ENCODE measurements around the gene MVB12B. TPM values are rescaled to one million over a fixed set of nuclear protein-coding genes. Genes with fewer than 3 reads are reported as not detected.
A peak's percentile ranks its signal among the peaks of the same experiment; 100 is the strongest.

The MVB12B gene
- total and polyA plus RNA-seq, 8 donors, result 19.9 to 25.3 (median 22.8) TPM

GRCh38 chr9:126463426-126463825 lies 136.8 kb downstream of the MVB12B start:
- ATAC-seq (no peak), DNase-seq (no peak)
- no peak overlapping the region for H3K27ac ChIP-seq
- H3K4me1 ChIP-seq, result peaks cover 0 to 11% of the 10 kb centered on the region in 2 donors
- peaks cover 0 to 9% of the 10 kb centered on the region in 2 donors for H3K36me3 ChIP-seq
- no peak overlapping the region for H3K4me3 ChIP-seq
- H3K9me3 ChIP-seq, result no peaks in the 10 kb centered on the region
- H3K27me3 ChIP-seq, result no peaks in the 10 kb centered on the region
- intact Hi-C loops (cut with DNase I), result no loop called here
- TF ChIP-seq, protein P1, sequence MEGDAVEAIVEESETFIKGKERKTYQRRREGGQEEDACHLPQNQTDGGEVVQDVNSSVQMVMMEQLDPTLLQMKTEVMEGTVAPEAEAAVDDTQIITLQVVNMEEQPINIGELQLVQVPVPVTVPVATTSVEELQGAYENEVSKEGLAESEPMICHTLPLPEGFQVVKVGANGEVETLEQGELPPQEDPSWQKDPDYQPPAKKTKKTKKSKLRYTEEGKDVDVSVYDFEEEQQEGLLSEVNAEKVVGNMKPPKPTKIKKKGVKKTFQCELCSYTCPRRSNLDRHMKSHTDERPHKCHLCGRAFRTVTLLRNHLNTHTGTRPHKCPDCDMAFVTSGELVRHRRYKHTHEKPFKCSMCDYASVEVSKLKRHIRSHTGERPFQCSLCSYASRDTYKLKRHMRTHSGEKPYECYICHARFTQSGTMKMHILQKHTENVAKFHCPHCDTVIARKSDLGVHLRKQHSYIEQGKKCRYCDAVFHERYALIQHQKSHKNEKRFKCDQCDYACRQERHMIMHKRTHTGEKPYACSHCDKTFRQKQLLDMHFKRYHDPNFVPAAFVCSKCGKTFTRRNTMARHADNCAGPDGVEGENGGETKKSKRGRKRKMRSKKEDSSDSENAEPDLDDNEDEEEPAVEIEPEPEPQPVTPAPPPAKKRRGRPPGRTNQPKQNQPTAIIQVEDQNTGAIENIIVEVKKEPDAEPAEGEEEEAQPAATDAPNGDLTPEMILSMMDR (IDR thresholded peaks at IDR 0.05), result no peak

DNA sequence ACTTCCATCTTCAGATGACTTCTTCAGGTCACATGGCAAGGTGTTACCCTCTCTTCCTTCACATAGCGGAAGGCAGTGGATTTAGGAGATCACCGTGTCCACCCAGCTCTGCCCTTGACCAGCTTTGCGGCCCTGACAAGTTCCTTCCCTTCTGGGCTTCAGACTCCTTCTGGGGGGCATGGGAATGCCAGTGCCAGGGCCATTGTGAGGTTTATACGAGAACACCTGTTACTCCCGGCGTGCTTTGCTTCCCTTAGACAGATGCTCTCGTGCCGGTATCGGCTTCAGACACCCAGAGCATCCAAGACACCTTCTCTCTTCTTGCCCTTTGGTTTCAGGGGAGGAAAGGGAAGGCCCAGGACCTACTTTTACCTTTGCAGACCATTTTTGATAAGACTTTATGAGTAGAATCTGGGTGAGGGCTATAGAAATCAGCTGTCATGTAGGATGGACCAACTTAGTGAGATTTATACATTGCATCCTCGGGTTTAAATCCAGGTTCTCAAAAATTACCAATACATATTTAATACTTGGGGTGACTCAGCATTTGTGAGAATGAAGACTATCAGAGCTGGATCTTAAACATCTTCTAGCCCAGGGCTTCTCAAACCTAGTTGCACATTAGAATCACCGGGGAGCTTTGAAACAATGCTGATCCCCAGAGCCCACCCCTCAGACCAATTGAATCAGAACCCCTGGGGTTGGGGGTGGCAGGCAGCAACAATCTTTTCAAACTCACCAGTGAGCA lies 138.2 kb downstream of the MVB12B start:
- Histone ChIP-seq H3K4me1 (peaks cover 0 to 26% of the 10 kb centered on the region in 2 donors), H3K4me3 (no peak overlapping the region), H3K27ac (no peak overlapping the region), H3K9me3 (no peaks in the 10 kb centered on the region), H3K36me3 (peaks cover 0 to 9% of the 10 kb centered on the region in 2 donors), H3K27me3 (no peaks in the 10 kb centered on the region)
- ATAC-seq, result no peak
- TF ChIP-seq, protein P1 (IDR thresholded peaks at IDR 0.05), result no peak
- intact Hi-C loops (cut with DNase I), result no loop called here
- no peak for DNase-seq

DNA sequence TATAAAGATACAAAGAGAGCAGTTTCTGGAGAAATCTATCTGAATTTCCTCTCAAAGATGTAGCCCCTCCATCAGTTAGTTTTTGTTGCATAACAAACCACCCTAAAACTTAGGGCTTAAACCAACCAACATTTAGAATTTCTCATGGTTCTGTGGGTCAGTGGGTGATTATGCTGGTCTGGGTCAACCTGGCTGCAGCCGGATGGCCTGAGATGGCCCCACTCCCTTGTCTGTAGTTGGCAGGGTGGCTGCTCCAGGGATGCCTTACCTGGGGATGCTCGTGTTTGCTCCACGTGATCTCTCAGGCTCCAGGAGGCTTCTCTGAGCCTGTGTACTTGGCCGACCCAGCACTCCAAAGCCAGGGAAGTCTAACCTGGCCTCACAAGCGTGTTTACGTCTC lies 139.3 kb downstream of the MVB12B start:
- ATAC-seq, result no peak
- DNase-seq, result no peak
- TF ChIP-seq, protein P1 (IDR thresholded peaks at IDR 0.05), result no peak
- Histone ChIP-seq H3K9me3 (no peaks in the 10 kb centered on the region), H3K27ac (no peak overlapping the region), H3K4me3 (no peak overlapping the region), H3K4me1 (peaks cover 0 to 37% of the 10 kb centered on the region in 2 donors), H3K27me3 (no peaks in the 10 kb centered on the region), H3K36me3 (peaks cover 0 to 2% of the 10 kb centered on the region in 2 donors)
- intact Hi-C loops (cut with DNase I), result no loop called here

DNA sequence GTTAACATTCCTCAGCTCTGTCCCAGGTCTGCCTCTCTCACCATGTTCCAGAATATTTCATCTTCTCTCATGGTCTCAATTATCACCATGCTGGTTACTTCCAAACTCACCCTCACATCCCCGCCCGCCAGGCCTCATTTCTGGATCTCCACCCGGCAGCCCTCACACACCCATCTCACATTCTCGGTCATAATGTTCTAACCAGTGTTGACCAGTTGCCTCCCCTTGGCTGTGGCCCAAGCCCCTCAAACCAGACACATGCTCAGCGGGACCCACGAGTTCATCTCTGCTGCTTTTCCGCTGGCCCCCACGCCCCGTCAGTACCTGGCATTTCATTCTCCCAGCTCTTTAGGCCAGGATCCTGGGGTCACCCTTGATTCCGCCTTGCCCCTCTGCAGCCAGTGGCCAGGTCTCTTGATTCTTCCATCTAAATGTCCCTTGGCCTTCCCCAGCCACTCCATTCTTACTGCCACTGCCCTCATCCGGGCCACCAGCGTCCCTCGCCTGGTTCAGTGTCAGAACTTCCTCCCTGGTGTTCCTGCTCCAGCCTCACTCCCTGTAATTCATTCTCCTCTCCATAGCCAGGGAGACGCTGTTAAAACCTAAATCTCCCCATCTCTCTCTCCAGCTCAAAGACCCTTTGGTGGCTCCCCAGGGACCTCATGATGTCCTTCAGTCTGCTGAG lies 141.7 kb downstream of the MVB12B start:
- peak overlapping the region in 1 of 2 donors; percentile 89 for H3K27ac ChIP-seq
- H3K4me3 ChIP-seq, result no peak overlapping the region
- no peaks in the 10 kb centered on the region for H3K9me3 ChIP-seq
- no peaks in the 10 kb centered on the region for H3K27me3 ChIP-seq
- TF ChIP-seq, protein P1 (IDR thresholded peaks at IDR 0.05), result no peak
- intact Hi-C loops (cut with DNase I), result no loop called here
- H3K36me3 ChIP-seq, result no peaks in the 10 kb centered on the region
- DNase-seq (peak in 1 of 4 donors; percentile 82), ATAC-seq (no peak)
- peaks cover 0 to 58% of the 10 kb centered on the region in 2 donors for H3K4me1 ChIP-seq

DNA sequence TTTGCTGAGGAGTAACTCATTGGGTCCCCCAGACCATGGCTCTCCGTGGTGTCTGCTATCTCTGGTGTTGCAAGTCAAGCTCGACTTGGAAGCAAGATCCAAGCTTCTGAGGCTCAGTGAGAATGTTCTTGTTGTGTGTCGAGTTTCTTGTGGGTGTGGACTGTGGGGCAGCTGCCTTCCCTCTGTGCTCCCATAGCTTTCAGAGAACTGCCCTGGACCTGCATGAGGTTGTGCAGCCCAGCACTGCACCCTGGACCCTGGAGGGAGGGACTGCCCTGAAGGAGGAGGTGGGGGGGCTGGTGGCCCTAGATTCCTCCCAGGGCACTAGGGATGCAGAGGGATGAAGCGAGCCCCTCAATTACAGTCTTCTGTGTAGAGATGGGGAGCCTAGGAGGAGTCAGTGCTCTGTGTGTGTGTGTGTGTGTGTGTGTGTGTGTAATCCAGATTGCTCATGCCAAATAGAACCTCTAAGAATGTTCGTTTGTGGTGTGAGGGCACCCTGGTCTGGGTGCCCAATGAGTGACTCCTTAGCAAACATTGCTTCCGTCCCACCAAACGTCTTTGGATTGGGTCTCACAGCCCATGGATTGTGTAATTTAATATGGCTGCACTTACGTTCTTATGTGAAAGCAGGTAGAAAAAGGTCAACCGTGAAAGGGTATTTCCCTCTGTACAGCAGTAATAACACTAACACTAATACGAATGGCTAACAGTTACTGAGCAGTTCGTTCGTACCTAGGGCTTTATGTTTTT lies 143.8 kb downstream of the MVB12B start:
- no peak for DNase-seq
- H3K9me3 ChIP-seq, result no peaks in the 10 kb centered on the region
- peak overlapping the region; percentile 49 to 89 for H3K27ac ChIP-seq
- ATAC-seq, result peak; percentile 5
- intact Hi-C loops (cut with DNase I), result no loop called here
- H3K4me3 ChIP-seq, result no peak overlapping the region
- TF ChIP-seq, protein P1 (IDR thresholded peaks at IDR 0.05), result no peak
- no peaks in the 10 kb centered on the region for H3K36me3 ChIP-seq
- H3K27me3 ChIP-seq, result no peaks in the 10 kb centered on the region
- H3K4me1 ChIP-seq, result peaks cover 0 to 68% of the 10 kb centered on the region in 2 donors

Measured in left lung (tissue), 10 donors.